ENCODE results near the gene CADM3. TPM values are rescaled to one million over a fixed set of nuclear protein-coding genes. Genes with fewer than 3 reads are reported as not detected.
A peak's percentile ranks its signal among the peaks of the same experiment; 100 is the strongest.

The CADM3 gene
- total RNA-seq, 1 donor from 2014 or later = 5.8 TPM

DNA sequence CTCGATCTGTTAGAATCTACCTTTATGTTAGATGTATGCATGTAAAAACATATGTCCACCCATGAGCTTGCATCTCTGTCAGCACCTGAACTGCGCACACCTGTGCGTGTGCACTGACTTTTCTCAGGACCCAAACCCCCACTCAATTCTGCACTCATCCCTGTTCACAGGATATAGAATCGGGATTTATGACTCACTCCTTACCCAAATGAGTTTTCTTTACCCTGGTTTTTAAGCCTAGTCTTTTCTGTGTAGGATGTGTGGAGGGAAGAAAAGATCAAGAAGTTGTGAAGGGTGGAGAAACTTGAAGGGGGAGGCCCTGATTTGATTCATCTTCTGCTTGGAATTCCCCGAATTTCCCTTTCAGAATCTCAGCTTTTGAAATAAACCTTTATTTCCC, 35.7 kb downstream of the CADM3 start:
- H3K36me3 Mint-ChIP-seq = no peaks in the 10 kb centered on the region
- H3K4me1 Mint-ChIP-seq (ENCODE audit: unreplicated experiment) = no peaks in the 10 kb centered on the region
- TF ChIP-seq, protein P1, sequence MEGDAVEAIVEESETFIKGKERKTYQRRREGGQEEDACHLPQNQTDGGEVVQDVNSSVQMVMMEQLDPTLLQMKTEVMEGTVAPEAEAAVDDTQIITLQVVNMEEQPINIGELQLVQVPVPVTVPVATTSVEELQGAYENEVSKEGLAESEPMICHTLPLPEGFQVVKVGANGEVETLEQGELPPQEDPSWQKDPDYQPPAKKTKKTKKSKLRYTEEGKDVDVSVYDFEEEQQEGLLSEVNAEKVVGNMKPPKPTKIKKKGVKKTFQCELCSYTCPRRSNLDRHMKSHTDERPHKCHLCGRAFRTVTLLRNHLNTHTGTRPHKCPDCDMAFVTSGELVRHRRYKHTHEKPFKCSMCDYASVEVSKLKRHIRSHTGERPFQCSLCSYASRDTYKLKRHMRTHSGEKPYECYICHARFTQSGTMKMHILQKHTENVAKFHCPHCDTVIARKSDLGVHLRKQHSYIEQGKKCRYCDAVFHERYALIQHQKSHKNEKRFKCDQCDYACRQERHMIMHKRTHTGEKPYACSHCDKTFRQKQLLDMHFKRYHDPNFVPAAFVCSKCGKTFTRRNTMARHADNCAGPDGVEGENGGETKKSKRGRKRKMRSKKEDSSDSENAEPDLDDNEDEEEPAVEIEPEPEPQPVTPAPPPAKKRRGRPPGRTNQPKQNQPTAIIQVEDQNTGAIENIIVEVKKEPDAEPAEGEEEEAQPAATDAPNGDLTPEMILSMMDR (conservative IDR thresholded peaks at IDR 0.05) = no peak
- H3K9me3 Mint-ChIP-seq = no peaks in the 10 kb centered on the region
- H3K27me3 Mint-ChIP-seq = peaks cover 71% of the 10 kb centered on the region
- no peak for DNase-seq (ENCODE audit: extremely low spot score, unreplicated experiment)
- H3K4me3 Mint-ChIP-seq = no peak overlapping the region
- no peak overlapping the region for H3K27ac Mint-ChIP-seq

DNA sequence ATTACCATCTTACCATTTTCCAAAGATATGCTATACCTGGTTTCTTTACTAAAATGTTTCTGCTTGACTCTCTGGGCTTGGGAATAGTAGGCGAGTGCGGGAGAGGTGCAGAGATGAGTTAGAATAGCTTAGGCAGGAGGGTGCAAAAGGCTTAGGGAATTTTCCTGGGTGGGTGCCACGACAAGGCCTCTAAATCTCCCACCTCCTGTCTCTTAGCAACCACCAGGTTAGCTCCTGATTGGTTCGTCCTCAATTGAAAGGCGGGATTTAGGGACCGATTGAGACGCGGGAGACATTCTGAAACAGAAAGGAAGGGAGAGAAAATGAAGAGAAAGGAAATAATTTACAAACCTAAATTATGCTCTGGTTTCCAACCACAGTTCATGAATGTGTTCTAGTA, 36.4 kb downstream of the CADM3 start:
- peaks cover 73% of the 10 kb centered on the region for H3K27me3 Mint-ChIP-seq
- no peak overlapping the region for H3K4me3 Mint-ChIP-seq
- no peaks in the 10 kb centered on the region for H3K4me1 Mint-ChIP-seq (ENCODE audit: unreplicated experiment)
- H3K9me3 Mint-ChIP-seq = no peaks in the 10 kb centered on the region
- no peak for DNase-seq (ENCODE audit: extremely low spot score, unreplicated experiment)
- no peak overlapping the region for H3K27ac Mint-ChIP-seq
- no peaks in the 10 kb centered on the region for H3K36me3 Mint-ChIP-seq
- TF ChIP-seq, protein P1 (conservative IDR thresholded peaks at IDR 0.05) = no peak

DNA sequence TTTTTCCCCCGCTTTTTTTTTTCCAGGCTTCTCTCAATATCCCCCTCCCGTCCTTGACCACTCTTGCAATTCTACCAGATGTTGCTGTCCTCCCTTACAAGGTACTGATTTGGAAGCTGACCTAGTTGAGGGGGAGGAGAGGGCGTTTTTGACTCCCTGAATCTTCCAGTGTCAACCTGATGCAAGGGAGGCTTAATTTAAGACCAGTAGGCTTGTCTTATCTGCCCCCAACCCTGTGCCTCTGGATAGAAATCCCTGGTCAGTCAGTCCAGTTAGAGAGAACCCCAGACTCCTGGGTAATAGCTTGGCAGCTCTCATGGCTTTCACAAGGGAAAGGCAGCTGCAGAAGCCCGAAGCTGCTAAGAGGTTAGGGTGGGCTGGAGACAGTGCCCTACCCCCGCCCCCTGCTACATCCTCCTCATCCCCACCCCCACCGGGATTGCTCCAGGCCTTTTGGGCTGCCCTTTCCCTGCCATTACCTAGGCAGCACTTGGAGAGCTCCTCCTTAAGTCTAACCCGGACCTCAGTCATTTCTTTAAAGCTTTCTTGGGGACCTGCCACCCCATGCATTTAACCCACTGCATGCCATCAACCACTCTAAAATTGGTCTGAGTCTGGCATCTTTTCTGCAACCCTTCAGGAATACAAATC, 36.9 kb downstream of the CADM3 start:
- DNase-seq (ENCODE audit: extremely low spot score, unreplicated experiment) = no peak
- H3K36me3 Mint-ChIP-seq = no peaks in the 10 kb centered on the region
- TF ChIP-seq, protein P1 (conservative IDR thresholded peaks at IDR 0.05) = no peak
- H3K27me3 Mint-ChIP-seq = peaks cover 75% of the 10 kb centered on the region
- H3K4me3 Mint-ChIP-seq = no peak overlapping the region
- H3K9me3 Mint-ChIP-seq = no peaks in the 10 kb centered on the region
- H3K4me1 Mint-ChIP-seq (ENCODE audit: unreplicated experiment) = no peaks in the 10 kb centered on the region
- H3K27ac Mint-ChIP-seq = no peak overlapping the region

DNA sequence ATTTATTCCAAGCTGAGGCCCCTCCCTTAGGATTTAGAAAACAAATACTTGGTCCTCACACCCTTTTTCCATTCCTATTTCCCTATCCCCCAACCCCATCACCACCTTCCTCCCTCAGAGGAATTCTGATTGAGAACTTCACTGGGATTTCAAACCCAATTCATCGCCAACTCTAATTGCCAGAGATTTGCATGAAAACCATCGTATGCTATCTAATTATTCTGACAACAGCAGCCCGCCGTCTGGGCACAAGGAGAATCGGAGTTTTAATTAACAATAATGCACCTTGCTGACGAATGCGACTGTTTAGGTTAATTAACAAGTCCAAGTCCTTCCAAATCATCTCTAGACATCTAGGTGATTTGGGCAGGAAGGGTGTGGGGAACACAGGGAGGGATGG, 37.6 kb downstream of the CADM3 start:
- Mint-ChIP-seq H3K9me3 (no peaks in the 10 kb centered on the region), H3K27me3 (peaks cover 74% of the 10 kb centered on the region), H3K4me3 (no peak overlapping the region), H3K36me3 (no peaks in the 10 kb centered on the region), H3K27ac (no peak overlapping the region), H3K4me1 (ENCODE audit: unreplicated experiment) (no peaks in the 10 kb centered on the region)
- TF ChIP-seq, protein P1 (conservative IDR thresholded peaks at IDR 0.05) = no peak
- DNase-seq (ENCODE audit: extremely low spot score, unreplicated experiment) = no peak

DNA sequence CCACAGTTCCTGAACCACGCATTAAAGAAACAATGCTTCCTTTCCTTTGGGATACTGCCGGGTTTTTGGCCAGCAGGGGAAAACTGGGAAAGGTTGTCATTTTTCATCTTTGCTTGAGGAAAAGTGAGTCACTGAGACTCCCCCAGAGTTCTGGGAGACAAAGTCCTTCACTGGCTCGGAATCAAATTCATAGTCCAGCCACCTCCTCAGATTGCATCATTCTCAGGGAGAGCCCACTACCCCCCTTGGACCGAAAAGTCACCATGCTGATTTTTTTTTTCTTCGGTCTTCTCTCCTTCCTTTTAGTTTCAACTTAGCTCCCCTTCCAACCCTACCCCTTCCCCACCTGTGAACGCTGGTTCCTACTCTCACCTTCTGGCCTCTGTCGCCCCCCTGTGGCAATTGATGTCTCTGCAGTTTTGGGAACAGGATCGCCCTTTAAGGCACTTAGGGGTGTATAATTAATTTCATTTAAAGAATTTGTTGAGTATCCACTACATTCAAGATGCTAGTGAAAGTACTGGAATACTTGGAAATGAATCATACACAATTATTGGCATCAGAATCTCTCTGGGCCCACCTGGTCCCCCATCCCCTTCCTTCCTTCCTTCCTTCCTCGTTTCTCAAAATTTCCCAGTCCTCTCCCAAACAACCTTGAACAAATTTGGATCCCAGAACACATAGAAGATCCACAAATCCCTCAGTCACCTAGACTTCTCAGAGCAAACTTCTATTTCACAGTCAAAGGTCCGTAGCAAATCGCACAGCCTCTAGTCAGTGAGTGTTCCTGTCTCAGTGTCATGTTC, 40.1 kb downstream of the CADM3 start:
- H3K27me3 Mint-ChIP-seq = peaks cover 74% of the 10 kb centered on the region
- TF ChIP-seq, protein P1 (conservative IDR thresholded peaks at IDR 0.05) = peak; percentile 93
- H3K4me1 Mint-ChIP-seq (ENCODE audit: unreplicated experiment) = no peaks in the 10 kb centered on the region
- no peak overlapping the region for H3K27ac Mint-ChIP-seq
- no peaks in the 10 kb centered on the region for H3K9me3 Mint-ChIP-seq
- no peaks in the 10 kb centered on the region for H3K36me3 Mint-ChIP-seq
- DNase-seq (ENCODE audit: extremely low spot score, unreplicated experiment) = no peak
- no peak overlapping the region for H3K4me3 Mint-ChIP-seq

Measured in type B pancreatic cell (in vitro differentiated cells).